AG09309 (cell line): ENCODE data around the gene ROM1.

Experiments used
- DNase-seq: peaks from one replicate; pipeline ENCODE4 v3.0.0-alpha.2; 2010; ENCODE audit warnings: low read depth
- H3K4me3 ChIP-seq: 2 replicates; pipeline ENCODE4 v1.5.1; 2011; ENCODE audit warnings: mild to moderate bottlenecking, low read depth, low read length, moderate library complexity; ENCODE audit not compliant: control insufficient read depth
- CTCF ChIP-seq: IDR thresholded peaks from 2 replicates; pipeline ENCODE4 v1.5.1; 2011; ENCODE audit warnings: mild to moderate bottlenecking, low read depth, low read length, inconsistent platforms; ENCODE audit not compliant: insufficient read depth, control insufficient read depth; ENCODE audit errors: missing control alignments

The ROM1 gene

DNA sequence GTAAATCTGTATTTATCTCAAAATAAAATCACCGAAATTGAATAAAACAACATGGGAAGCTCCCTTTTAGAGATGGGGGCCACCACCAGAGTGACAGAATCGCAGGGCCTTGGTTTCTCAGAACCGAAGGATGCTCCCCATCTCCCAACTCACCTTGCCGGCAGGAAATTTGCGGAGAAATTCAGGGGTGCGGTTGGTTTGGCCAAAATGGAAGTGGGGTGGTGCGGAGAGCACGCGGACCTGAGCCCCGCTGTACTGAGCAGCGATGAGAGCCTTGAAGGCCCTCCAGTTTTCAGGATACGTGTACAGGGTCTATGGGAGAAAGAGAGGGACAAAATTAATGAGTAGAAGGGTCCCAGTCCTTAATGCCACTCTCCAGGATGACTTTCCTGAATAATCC lies 40.6 kb upstream of the ROM1 start:
- H3K4me3 ChIP-seq, result peak overlapping the region; percentile 92
- no peak for DNase-seq
- no peak for TF ChIP-seq CTCF

DNA sequence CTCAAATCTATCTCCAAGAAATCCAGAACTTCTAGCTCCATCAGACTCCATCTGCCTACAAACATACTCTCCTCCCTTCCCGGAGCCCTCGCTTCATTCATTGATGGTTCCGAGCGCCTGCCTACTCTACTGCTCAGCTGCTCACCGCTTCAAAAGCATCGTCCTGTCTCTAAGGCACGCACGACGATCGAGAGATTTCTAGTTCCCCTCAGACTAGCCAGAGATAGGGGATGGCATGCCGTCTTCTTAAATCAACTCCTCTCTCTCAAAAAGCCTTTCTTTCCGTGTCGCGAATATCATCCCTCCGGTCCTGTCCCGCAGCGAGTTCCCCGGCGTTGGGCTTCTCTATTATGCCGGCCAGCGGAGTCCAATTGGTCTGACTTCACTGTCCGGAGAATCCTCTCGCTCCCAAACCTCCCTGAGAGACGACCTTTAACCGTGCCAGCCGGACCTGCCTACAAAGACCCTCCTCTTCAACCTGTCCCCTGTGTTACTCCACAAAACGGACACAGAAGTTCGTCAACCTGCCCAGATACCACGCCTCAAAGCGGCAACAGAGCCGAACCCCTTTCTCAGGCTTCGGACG lies 40.0 kb upstream of the ROM1 start:
- TF ChIP-seq CTCF, result no peak
- no peak for DNase-seq
- H3K4me3 ChIP-seq, result peak overlapping the region; percentile 92

GRCh38 chr11:62573592-62574362 lies 39.3 kb upstream of the ROM1 start, which contains the start of gene EEF1G:
TSS of gene EEF1G (minus strand) at chr11:62573891. CDS start at chr11:62573842, 49 bp downstream.
- DNase-seq, result peak; percentile 100
- no peak for TF ChIP-seq CTCF
- H3K4me3 ChIP-seq, result peak within 1 kb of the TSS; percentile 92

GRCh38 chr11:62574363-62575071 lies 38.5 kb upstream of the ROM1 start:
- TF ChIP-seq CTCF, result no peak
- DNase-seq, result no peak

DNA sequence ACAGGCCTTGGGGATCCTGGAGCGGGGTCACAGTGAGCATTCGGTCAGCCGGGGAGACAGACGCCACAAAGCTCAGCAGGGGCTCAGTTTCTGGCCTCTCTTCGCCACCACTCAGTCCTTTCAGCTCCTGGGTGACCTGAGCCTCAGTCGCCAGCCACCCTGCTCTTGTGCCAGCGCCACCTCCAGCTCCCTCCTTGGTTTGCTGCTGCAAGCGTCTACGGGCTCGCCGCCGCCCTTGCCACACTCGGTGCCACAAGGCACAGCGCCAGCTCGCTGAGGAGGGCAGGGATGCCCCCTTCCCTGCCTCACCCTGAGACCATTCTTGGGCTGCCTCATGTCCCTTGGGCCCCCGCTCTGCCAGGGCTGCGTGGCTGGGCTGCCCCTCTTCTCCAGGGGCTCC lies 37.9 kb upstream of the ROM1 start:
- no peak for DNase-seq
- H3K4me3 ChIP-seq, result peak overlapping the region; percentile 74
- TF ChIP-seq CTCF, result no peak

More at GRCh38 chr11:62574363-62575071, 38.5 kb upstream of the ROM1 start:
- H3K4me3 ChIP-seq, result peak overlapping the region; percentile 74

DNA sequence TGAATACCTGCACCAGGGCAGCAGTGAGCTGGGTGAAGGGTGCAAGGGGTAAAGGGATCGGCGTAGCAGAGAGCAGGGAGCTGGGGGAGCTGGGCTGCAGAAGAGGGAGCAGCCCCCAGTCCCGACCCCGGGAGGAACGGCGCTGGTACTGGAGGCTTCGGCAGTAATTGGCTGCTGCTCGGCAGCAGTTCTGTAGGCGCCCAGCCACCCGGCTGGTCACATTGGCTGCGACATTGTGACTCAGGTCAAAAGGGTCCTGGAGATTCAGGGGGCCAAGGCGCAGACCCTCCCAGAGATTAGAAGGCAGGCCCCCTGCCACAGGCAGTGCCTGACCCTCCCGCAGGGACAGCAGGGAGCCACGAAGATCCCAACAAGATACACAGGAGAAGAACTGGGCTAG lies 37.2 kb upstream of the ROM1 start:
- H3K4me3 ChIP-seq, result peak overlapping the region; percentile 74
- no peak for TF ChIP-seq CTCF
- DNase-seq, result no peak
